HL-60 (cell line): ENCODE measurements around the gene SLC6A18.

Experiments used
- DNase-seq, 2 experiments: peaks; one replicate each; pipeline ENCODE4 v3.0.0-alpha.2; 2010 to 2020; ENCODE audit warnings: low read depth in 1 of 2, low spot score in 1 of 2
- H3K27ac ChIP-seq: fragments of 250-450 bp; sonication (Bioruptor Pico); replicated peaks from 2 replicates; pipeline ENCODE4 v1.5.1; 2020; ENCODE audit warnings: mild to moderate bottlenecking, moderate library complexity
- H3K27me3 ChIP-seq: fragments of 250-450 bp; sonication (Bioruptor Pico); 2 replicates; pipeline ENCODE4 v1.5.1; 2021; ENCODE audit warnings: mild to moderate bottlenecking, moderate library complexity; ENCODE audit not compliant: insufficient read depth, poor library complexity, severe bottlenecking
- H3K4me3 ChIP-seq: replicated peaks from 2 replicates; pipeline ENCODE4 v1.5.1; 2011; ENCODE audit warnings: mild to moderate bottlenecking, control low read depth, low read length; ENCODE audit not compliant: insufficient read depth
- GABPA ChIP-seq: IDR thresholded peaks from 2 replicates; pipeline ENCODE4 v1.6.1; 2012; ENCODE audit warnings: low read depth
- POLR2AphosphoS5 ChIP-seq: IDR thresholded peaks from 2 replicates; pipeline ENCODE4 v1.6.1; 2012; ENCODE audit warnings: low read depth
- SPI1 ChIP-seq: IDR thresholded peaks from 2 replicates; pipeline ENCODE4 v1.6.1; 2012; ENCODE audit warnings: low read depth, mild to moderate bottlenecking, borderline replicate concordance
- TF ChIP-seq, protein P1 (sequence below): IDR thresholded peaks from one replicate; pipeline ENCODE4 v1.5.1; 2011; ENCODE audit warnings: low read length, control low read depth, inconsistent platforms; ENCODE audit not compliant: insufficient read depth
- TF ChIP-seq, protein P2 (sequence below): IDR thresholded peaks from 2 replicates; pipeline ENCODE4 v1.6.1; 2012; ENCODE audit warnings: low read depth; ENCODE audit not compliant: insufficient replicate concordance

The SLC6A18 gene

DNA sequence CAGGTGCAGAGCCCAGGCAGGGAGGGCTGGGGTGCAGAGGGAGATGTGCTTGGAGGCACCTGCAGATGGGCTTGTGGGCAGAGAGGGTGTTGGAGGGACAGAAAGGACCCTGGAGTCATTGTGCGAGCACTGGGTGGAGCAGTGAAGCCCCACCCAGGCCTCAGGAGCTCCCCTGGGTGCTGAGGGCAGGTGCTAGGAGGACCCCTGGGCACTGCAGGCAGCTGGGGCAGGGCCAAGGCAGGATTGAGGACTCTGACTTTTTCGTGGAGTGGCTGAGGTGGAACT is 10.3 kb upstream of the SLC6A18 start:
- DNase-seq: no peak
- H3K4me3 ChIP-seq: no peak overlapping the region
- H3K27ac ChIP-seq: no peak overlapping the region
- TF ChIP-seq GABPA (no peak), SPI1 (no peak), POLR2AphosphoS5 (no peak)
- TF ChIP-seq, protein P1, sequence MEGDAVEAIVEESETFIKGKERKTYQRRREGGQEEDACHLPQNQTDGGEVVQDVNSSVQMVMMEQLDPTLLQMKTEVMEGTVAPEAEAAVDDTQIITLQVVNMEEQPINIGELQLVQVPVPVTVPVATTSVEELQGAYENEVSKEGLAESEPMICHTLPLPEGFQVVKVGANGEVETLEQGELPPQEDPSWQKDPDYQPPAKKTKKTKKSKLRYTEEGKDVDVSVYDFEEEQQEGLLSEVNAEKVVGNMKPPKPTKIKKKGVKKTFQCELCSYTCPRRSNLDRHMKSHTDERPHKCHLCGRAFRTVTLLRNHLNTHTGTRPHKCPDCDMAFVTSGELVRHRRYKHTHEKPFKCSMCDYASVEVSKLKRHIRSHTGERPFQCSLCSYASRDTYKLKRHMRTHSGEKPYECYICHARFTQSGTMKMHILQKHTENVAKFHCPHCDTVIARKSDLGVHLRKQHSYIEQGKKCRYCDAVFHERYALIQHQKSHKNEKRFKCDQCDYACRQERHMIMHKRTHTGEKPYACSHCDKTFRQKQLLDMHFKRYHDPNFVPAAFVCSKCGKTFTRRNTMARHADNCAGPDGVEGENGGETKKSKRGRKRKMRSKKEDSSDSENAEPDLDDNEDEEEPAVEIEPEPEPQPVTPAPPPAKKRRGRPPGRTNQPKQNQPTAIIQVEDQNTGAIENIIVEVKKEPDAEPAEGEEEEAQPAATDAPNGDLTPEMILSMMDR: no peak
- TF ChIP-seq, protein P2, sequence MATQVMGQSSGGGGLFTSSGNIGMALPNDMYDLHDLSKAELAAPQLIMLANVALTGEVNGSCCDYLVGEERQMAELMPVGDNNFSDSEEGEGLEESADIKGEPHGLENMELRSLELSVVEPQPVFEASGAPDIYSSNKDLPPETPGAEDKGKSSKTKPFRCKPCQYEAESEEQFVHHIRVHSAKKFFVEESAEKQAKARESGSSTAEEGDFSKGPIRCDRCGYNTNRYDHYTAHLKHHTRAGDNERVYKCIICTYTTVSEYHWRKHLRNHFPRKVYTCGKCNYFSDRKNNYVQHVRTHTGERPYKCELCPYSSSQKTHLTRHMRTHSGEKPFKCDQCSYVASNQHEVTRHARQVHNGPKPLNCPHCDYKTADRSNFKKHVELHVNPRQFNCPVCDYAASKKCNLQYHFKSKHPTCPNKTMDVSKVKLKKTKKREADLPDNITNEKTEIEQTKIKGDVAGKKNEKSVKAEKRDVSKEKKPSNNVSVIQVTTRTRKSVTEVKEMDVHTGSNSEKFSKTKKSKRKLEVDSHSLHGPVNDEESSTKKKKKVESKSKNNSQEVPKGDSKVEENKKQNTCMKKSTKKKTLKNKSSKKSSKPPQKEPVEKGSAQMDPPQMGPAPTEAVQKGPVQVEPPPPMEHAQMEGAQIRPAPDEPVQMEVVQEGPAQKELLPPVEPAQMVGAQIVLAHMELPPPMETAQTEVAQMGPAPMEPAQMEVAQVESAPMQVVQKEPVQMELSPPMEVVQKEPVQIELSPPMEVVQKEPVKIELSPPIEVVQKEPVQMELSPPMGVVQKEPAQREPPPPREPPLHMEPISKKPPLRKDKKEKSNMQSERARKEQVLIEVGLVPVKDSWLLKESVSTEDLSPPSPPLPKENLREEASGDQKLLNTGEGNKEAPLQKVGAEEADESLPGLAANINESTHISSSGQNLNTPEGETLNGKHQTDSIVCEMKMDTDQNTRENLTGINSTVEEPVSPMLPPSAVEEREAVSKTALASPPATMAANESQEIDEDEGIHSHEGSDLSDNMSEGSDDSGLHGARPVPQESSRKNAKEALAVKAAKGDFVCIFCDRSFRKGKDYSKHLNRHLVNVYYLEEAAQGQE: no peak
- H3K27me3 ChIP-seq: no peaks in the 10 kb centered on the region

DNA sequence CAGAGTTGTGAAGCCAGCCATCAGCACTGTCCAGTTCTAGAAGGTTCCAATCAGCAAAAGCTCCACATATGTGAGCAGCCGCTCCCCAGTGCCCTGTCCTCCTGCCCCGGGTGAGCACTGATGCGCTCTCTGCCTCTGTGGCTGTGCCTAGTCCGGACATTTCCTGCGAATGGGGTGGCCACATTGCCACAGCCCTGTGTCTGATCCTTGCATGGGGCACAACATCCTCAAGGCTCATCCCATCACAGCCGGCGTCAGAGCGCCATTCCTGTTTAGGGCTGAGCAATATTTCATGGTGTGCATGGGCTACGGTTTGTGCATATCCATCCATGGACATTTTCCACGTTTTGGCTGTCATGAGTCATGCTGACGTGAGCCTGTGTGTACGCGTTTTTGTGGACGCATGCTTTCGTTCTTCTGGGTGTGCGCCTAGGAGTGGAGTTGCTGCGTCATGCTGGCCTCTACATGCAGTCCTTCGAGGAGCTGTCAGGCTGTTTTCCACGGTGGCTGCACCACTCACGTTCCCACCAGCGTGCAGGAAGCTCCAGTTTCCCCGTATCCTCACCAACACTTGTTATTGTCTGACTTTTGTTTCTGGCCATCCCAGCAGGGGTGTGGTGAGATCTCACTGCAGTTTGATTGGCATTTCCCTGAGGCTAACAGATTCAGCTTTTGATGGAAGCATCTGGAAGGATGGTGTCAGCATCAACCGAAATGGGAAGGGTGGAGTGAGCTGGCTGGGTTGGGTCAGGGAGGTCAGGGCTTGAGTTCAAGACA is 9.7 kb upstream of the SLC6A18 start:
- Histone ChIP-seq H3K27me3 (no peaks in the 10 kb centered on the region), H3K27ac (no peak overlapping the region), H3K4me3 (no peak overlapping the region)
- TF ChIP-seq, protein P2: no peak
- TF ChIP-seq GABPA: no peak
- TF ChIP-seq POLR2AphosphoS5: no peak
- TF ChIP-seq, protein P1: no peak
- no peak for TF ChIP-seq SPI1
- no peak for DNase-seq

DNA sequence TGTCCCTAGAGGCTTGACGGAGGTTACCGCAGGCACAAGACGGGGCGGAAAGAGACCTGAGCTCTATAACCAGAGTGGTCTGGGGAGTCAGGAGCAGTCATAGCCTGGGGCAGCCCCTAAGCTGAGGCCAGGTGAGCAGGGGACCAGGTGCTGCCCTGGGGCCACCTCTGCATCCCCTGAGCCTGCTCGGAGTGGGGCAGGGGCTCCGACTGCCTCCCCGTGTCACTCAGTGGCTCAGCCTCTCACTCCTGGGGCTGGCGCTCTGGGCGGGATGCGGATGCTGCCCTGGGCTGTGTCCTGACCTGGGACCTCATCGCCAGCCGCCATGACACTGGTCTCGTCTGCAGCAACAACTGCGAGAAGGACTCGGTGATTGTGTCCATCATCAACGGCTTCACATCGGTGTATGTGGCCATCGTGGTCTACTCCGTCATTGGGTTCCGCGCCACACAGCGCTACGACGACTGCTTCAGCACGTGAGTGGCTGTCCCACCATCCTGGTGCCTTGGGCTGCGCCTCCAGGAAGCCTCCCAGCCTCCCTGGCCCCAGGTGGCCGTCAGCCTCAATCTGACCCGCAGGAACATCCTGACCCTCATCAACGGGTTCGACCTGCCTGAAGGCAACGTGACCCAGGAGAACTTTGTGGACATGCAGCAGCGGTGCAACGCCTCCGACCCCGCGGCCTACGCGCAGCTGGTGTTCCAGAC is 8.8 kb upstream of the SLC6A18 start:
- TF ChIP-seq SPI1 (no peak), POLR2AphosphoS5 (no peak), GABPA (no peak)
- TF ChIP-seq, protein P1: no peak
- TF ChIP-seq, protein P2: no peak
- Histone ChIP-seq H3K27ac (no peak overlapping the region), H3K4me3 (no peak overlapping the region), H3K27me3 (no peaks in the 10 kb centered on the region)
- no peak for DNase-seq
